HEK293 (cell line): ENCODE data around the gene UCMA.
"Not testable (repeated sequence)": the region's sequence is repeated elsewhere in the genome, so short reads cannot be mapped to it uniquely, and the experiment has no call there.

ENCODE experiments used
- CTCF ChIA-PET: fragments of 350-600 bp; formaldehyde crosslinking; extraction: SDS; loops from one replicate; lab custom pipeline; 2021; ENCODE audit warnings: antibody characterized with exemption; lab: Yijun Ruan, JAX
- POLR2A ChIA-PET: fragments of 300-600 bp; formaldehyde crosslinking; extraction: SDS; loops from one replicate; lab custom pipeline; 2020; ENCODE audit warnings: antibody characterized with exemption, inconsistent platforms; lab: Yijun Ruan, JAX
- H3K27ac ChIP-seq: fragments of 200-500 bp; sonication (Bioruptor generic); 2 replicates; pipeline ENCODE4 v1.5.1; 2014; ENCODE audit warnings: low read depth, low read length, control low read depth, inconsistent platforms; ENCODE audit errors: extremely low read depth
- H3K36me3 ChIP-seq, 2 experiments: fragments of 200-500 bp in 1 of 2; sonication (Bioruptor generic) in 1 of 2; 1 replicate in 1 of 2; 2 replicates in 1 of 2; pipeline ENCODE4 v1.5.1; 2014 to 2017; ENCODE audit warnings: inconsistent platforms in 2 of 2, low read length in 2 of 2; ENCODE audit not compliant: control insufficient read depth in 2 of 2, insufficient read depth in 1 of 2
- H3K4me1 ChIP-seq: fragments of 200-500 bp; sonication (Bioruptor generic); 2 replicates; pipeline ENCODE4 v1.5.1; 2014; ENCODE audit warnings: mild to moderate bottlenecking, low read length, inconsistent platforms; ENCODE audit not compliant: control insufficient read depth, insufficient read depth
- H3K4me3 ChIP-seq: 2 replicates; pipeline ENCODE4 v1.5.1; 2011; ENCODE audit warnings: low read depth, mild to moderate bottlenecking, control low read depth, low read length, moderate library complexity
- H3K9me3 ChIP-seq: fragments of 200-500 bp; sonication (Bioruptor generic); 2 replicates; pipeline ENCODE4 v1.5.1; 2014; ENCODE audit warnings: low read depth, low read length, inconsistent platforms; ENCODE audit not compliant: control insufficient read depth, insufficient read depth
- FEZF1 ChIP-seq: fragments of 450-650 bp; formaldehyde crosslinking; IDR thresholded peaks from 2 replicates; pipeline ENCODE4 v1.5.1; 2016; ENCODE audit warnings: missing biosample characterization, missing genetic modification characterization
- HOXA7 ChIP-seq: sonication (generic); formaldehyde crosslinking; IDR thresholded peaks from 2 replicates; pipeline ENCODE4 v1.8.1; 2022; ENCODE audit warnings: missing genetic modification reagents, borderline replicate concordance
- IKZF3 ChIP-seq: fragments of 450-650 bp; IDR thresholded peaks from 2 replicates; pipeline ENCODE4 v1.5.0; 2018; ENCODE audit warnings: missing biosample characterization, mild to moderate bottlenecking, missing genetic modification characterization, moderate library complexity
- KLF10 ChIP-seq: fragments of 450-650 bp; IDR thresholded peaks from 2 replicates; pipeline ENCODE4 v1.5.1; 2018; ENCODE audit warnings: missing biosample characterization, mild to moderate bottlenecking, missing genetic modification characterization
- PBX3 ChIP-seq: sonication (generic); formaldehyde crosslinking; IDR thresholded peaks from 2 replicates; pipeline ENCODE4 v1.8.1; 2022; ENCODE audit warnings: mild to moderate bottlenecking, moderate library complexity, missing genetic modification reagents
- PRDM6 ChIP-seq: fragments of 450-650 bp; formaldehyde crosslinking; IDR thresholded peaks from 2 replicates; pipeline ENCODE4 v1.5.1; 2017; ENCODE audit warnings: missing biosample characterization, missing genetic modification characterization
- SP3 ChIP-seq: fragments of 450-650 bp; formaldehyde crosslinking; IDR thresholded peaks from 2 replicates; pipeline ENCODE4 v1.5.1; 2016; ENCODE audit warnings: missing biosample characterization, missing genetic modification characterization
- ZFP3 ChIP-seq: fragments of 450-650 bp; formaldehyde crosslinking; IDR thresholded peaks from 2 replicates; pipeline ENCODE4 v1.5.1; 2016; ENCODE audit warnings: low read depth, missing biosample characterization, missing genetic modification characterization
- ZFP37 ChIP-seq: fragments of 450-650 bp; formaldehyde crosslinking; IDR thresholded peaks from 2 replicates; pipeline ENCODE4 v1.5.1; 2016; ENCODE audit warnings: missing biosample characterization, missing genetic modification characterization
- ZNF133 ChIP-seq: fragments of 450-650 bp; formaldehyde crosslinking; IDR thresholded peaks from 2 replicates; pipeline ENCODE4 v1.5.1; 2016; ENCODE audit warnings: missing biosample characterization, missing genetic modification characterization
- ZNF140 ChIP-seq: fragments of 450-650 bp; formaldehyde crosslinking; IDR thresholded peaks from 2 replicates; pipeline ENCODE4 v1.5.1; 2016; ENCODE audit warnings: missing biosample characterization, missing genetic modification characterization
- ZNF146 ChIP-seq: fragments of 450-650 bp; formaldehyde crosslinking; IDR thresholded peaks from 2 replicates; pipeline ENCODE4 v1.5.1; 2016; ENCODE audit warnings: missing biosample characterization, missing genetic modification characterization
- ZNF18 ChIP-seq: fragments of 450-650 bp; formaldehyde crosslinking; IDR thresholded peaks from 2 replicates; pipeline ENCODE4 v1.5.1; 2016; ENCODE audit warnings: missing biosample characterization, missing genetic modification characterization
- ZNF184 ChIP-seq: fragments of 450-650 bp; IDR thresholded peaks from 2 replicates; pipeline ENCODE4 v1.5.1; 2018; ENCODE audit warnings: missing biosample characterization, mild to moderate bottlenecking, missing genetic modification characterization
- ZNF2 ChIP-seq: fragments of 450-650 bp; formaldehyde crosslinking; IDR thresholded peaks from 2 replicates; pipeline ENCODE4 v1.5.1; 2016; ENCODE audit warnings: missing biosample characterization, missing genetic modification characterization
- ZNF214 ChIP-seq: fragments of 450-650 bp; formaldehyde crosslinking; IDR thresholded peaks from 2 replicates; pipeline ENCODE4 v1.5.1; 2017; ENCODE audit warnings: missing biosample characterization, mild to moderate bottlenecking, missing genetic modification characterization, borderline replicate concordance
- ZNF335 ChIP-seq: fragments of 450-650 bp; formaldehyde crosslinking; conservative IDR thresholded peaks from 2 replicates; pipeline ENCODE4 v1.5.1; 2016; ENCODE audit warnings: missing biosample characterization, missing genetic modification characterization
- ZNF501 ChIP-seq: fragments of 450-650 bp; formaldehyde crosslinking; IDR thresholded peaks from 2 replicates; pipeline ENCODE4 v1.5.1; 2016; ENCODE audit warnings: missing biosample characterization, missing genetic modification characterization
- ZNF558 ChIP-seq: fragments of 450-650 bp; formaldehyde crosslinking; IDR thresholded peaks from 2 replicates; pipeline ENCODE4 v1.5.1; 2016; ENCODE audit warnings: missing biosample characterization, missing genetic modification characterization
- ZNF621 ChIP-seq: fragments of 450-650 bp; formaldehyde crosslinking; IDR thresholded peaks from 2 replicates; pipeline ENCODE4 v1.5.1; 2017; ENCODE audit warnings: missing biosample characterization, missing genetic modification characterization
- ZSCAN18 ChIP-seq: fragments of 450-650 bp; formaldehyde crosslinking; IDR thresholded peaks from 2 replicates; pipeline ENCODE4 v1.5.1; 2016; ENCODE audit warnings: missing biosample characterization, missing genetic modification characterization
- ZXDB ChIP-seq: fragments of 450-650 bp; formaldehyde crosslinking; IDR thresholded peaks from 2 replicates; pipeline ENCODE4 v1.5.1; 2016; ENCODE audit warnings: missing biosample characterization, missing genetic modification characterization

The UCMA gene

GRCh38 chr10:13238271-13239077 is 4.3 kb upstream of the UCMA start:
- Histone ChIP-seq H3K4me3 (no peak overlapping the region), H3K4me1 (no peaks in the 10 kb centered on the region), H3K9me3 (no peaks in the 10 kb centered on the region), H3K27ac (no peak overlapping the region), H3K36me3 (no peaks in the 10 kb centered on the region)
- ChIA-PET CTCF (no interaction called here), POLR2A (no interaction called here)
- TF ChIP-seq PRDM6 (tag by site-specific recombination) (no peak), HOXA7 (CRISPR knock-in tag) (no peak), ZSCAN18 (tag by site-specific recombination) (no peak), PBX3 (CRISPR knock-in tag) (no peak), ZNF335 (tag by site-specific recombination) (no peak), ZNF184 (no peak), ZNF501 (tag by site-specific recombination) (no peak), ZNF140 (tag by site-specific recombination) (no peak), FEZF1 (no peak), ZNF133 (tag by site-specific recombination) (no peak), ZNF214 (tag by site-specific recombination) (no peak), ZNF18 (no peak), ZNF2 (tag by site-specific recombination) (no peak), KLF10 (tag by site-specific recombination) (no peak), ZFP37 (tag by site-specific recombination) (no peak), ZNF558 (tag by site-specific recombination) (no peak), ZNF146 (tag by site-specific recombination) (no peak), SP3 (tag by site-specific recombination) (no peak), ZXDB (tag by site-specific recombination) (no peak)

- Histone ChIP-seq H3K4me1 (no peaks in the 10 kb centered on the region), H3K36me3 (no peaks in the 10 kb centered on the region), H3K27ac (no peak overlapping the region), H3K9me3 (no peaks in the 10 kb centered on the region), H3K4me3 (no peak overlapping the region)
- TF ChIP-seq ZNF621 (tag by site-specific recombination) (no peak), IKZF3 (tag by site-specific recombination) (no peak), ZFP3 (tag by site-specific recombination) (no peak)
- ChIA-PET CTCF (interaction anchor here (0.6 kb wide), 1 partner anchor 1405 kb away, joined by 6 read pairs; no protein-coding TSS in a partner anchor), POLR2A (interaction anchor here (0.7 kb wide), 1 partner anchor 19 kb away, joined by 6 read pairs; no protein-coding TSS in a partner anchor)
Observed at GRCh38 chr10:13236638-13237037, 2.5 kb upstream of the UCMA start.

- not testable (repeated sequence) for H3K36me3 ChIP-seq, H3K4me1 ChIP-seq, H3K4me3 ChIP-seq, H3K27ac ChIP-seq, H3K9me3 ChIP-seq
- POLR2A ChIA-PET, result interaction anchor here (0.7 kb wide), 1 partner anchor 396 kb away, joined by 3 read pairs; no protein-coding TSS in a partner anchor
- CTCF ChIA-PET, result interaction anchor here (0.6 kb wide), 1 partner anchor 877 kb away, joined by 3 read pairs; no protein-coding TSS in a partner anchor
Observed at GRCh38 chr10:13234736-13235135, 562 bp upstream of the UCMA start.
